DMS153 (cell line): ENCODE measurements around the gene CUX1.
"Not testable (repeated sequence)": the region's sequence is repeated elsewhere in the genome, so short reads cannot be mapped to it uniquely, and the experiment has no call there.

Experiments used
- DNase-seq: peaks from one replicate; lab custom pipeline; 2025; lab: John Stamatoyannopoulos, UW

CUX1 gene

GRCh38 chr7:101869901-101870290 is 52.5 kb downstream of the CUX1 start:
- DNase-seq, result no peak

- peak; percentile 29 for DNase-seq
Observed at GRCh38 chr7:101870361-101871062, 53.1 kb downstream of the CUX1 start.

DNA sequence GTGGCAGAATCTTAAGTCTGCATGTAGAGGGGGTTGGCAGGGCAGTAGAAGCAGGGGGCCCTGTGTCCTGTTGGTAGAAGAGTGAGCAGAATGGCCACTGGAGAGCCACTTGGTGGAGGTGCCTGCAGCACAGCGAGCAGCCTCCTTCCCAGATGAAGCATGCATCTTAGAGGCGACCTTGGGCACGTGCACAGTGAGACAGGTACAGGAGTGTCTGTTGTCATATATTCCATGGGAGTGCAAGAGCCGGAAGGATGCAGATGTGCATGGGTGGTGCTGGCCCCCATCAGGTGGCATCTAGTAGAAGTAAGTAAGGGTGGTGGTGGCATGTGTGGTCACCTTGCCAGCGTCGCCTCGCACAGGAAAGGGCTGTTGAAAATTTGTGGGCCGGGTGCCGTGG is 53.9 kb downstream of the CUX1 start:
- no peak for DNase-seq

DNA sequence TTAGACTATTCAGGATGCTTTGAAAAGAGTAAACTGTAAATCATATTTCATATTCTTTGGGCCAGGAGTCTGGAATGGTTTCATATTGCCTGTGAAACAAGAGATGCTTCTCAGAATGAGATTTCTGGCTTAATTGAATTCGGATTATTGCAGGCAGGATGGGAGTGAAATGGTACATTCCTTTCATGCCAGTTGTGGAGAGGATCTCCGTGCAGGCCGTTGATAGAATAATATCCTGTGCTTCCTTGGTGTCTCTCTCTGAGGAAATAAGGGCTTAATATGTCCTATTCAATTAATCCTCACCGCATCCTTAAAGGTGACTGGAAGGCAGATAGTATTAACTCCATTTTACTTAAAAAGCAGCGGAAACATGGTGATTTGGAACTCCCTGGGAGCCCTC is 56.6 kb downstream of the CUX1 start:
- no peak for DNase-seq

GRCh38 chr7:101875283-101875846 is 57.9 kb downstream of the CUX1 start:
- DNase-seq, result no peak

- no peak for DNase-seq
Observed at GRCh38 chr7:101877882-101878591, 60.6 kb downstream of the CUX1 start.

- DNase-seq, result no peak
Observed at GRCh38 chr7:101878938-101879337, 61.5 kb downstream of the CUX1 start.

DNA sequence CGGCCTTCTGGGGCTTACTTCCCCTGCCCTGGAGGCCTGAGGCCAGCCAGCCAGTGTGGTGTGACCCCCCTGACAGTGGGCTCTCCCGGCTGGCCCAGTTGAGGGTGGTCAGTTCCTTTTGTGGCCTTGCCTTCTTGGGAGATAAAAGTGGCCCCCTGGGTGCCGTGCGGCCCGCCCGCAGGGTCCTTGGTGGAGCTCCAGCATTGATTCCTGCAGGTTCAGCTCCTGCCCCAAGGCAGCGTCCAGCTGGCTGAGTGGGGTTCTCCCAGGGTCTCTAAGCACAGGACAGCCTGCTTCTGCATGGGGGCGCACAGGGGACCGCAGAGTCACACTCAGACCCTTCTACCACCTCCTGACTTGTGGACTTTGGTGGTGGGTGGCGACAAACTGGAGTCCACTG is 62.1 kb downstream of the CUX1 start:
- DNase-seq, result no peak

- no peak for DNase-seq
Observed at GRCh38 chr7:101880282-101881054, 63.0 kb downstream of the CUX1 start.

- DNase-seq, result no peak
Observed at GRCh38 chr7:101882005-101882421, 64.6 kb downstream of the CUX1 start.

- DNase-seq, result peak; percentile 87
Observed at GRCh38 chr7:101882595-101883564, 65.5 kb downstream of the CUX1 start.

DNA sequence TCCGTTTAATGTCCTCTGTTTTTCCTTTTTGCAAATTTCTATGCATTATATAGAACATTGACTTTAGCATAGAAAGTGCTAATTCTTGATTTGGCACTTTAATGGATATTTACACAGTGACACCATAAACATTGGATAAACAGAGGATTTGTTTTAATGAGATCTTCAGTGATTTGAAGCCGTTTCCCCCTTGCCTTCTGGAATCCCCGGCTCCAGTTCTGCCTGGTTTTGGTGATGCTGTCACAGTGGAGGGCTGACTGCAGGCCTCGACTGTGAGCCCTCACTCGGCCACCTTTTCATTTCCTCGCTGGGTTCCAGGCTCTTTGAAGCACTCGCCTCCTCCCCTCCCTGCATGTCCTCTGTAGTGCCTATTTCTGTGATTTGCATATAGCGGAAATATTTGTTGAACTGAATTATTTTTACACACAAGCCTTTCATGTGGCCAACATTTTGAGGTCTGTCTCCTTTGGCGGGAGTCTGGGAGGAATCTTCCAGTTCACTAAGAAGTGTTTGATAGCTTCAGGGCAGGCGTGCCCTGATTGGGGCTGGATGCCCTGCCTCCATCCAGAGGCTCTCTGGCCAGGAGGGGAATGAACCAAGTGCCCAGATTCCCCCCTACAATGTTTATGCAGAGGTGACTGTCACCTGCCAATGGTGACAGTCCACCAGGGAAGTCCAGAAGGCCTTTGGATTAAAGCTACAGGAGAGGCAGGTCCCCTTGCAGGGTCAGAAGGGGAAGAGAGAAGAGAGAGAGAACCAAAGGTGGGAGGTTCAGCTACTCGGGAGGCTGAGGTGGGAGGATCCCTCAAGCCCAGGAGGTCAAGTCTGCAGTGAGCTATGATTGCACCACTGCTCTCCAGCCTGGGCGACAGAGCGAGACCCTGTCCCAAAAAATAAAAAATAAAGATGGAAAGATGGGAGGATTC is 67.5 kb downstream of the CUX1 start:
- DNase-seq, result no peak

DNA sequence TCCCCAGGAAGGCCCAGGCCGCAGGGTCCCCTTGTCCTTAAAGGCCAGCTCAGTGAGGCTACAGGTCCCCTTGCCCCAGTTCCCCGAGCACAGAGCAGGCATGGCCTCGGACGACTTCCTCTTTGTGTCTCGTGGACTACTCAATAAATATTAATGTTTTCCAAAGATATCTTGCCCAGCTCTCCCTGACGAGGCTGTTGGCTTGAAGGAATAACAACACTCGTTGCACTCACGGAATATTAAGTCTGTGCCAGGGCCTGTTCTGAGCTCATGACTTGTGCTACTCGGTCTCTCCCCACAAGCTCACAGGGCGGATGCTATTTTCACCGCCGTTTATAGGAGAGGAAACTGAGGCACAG is 68.2 kb downstream of the CUX1 start:
- no peak for DNase-seq

- DNase-seq, result not testable (repeated sequence)
Observed at GRCh38 chr7:101887352-101887751, 69.9 kb downstream of the CUX1 start.

GRCh38 chr7:101888564-101888963 is 71.1 kb downstream of the CUX1 start:
- not testable (repeated sequence) for DNase-seq

GRCh38 chr7:101890749-101891523 is 73.5 kb downstream of the CUX1 start:
- DNase-seq, result no peak

DNA sequence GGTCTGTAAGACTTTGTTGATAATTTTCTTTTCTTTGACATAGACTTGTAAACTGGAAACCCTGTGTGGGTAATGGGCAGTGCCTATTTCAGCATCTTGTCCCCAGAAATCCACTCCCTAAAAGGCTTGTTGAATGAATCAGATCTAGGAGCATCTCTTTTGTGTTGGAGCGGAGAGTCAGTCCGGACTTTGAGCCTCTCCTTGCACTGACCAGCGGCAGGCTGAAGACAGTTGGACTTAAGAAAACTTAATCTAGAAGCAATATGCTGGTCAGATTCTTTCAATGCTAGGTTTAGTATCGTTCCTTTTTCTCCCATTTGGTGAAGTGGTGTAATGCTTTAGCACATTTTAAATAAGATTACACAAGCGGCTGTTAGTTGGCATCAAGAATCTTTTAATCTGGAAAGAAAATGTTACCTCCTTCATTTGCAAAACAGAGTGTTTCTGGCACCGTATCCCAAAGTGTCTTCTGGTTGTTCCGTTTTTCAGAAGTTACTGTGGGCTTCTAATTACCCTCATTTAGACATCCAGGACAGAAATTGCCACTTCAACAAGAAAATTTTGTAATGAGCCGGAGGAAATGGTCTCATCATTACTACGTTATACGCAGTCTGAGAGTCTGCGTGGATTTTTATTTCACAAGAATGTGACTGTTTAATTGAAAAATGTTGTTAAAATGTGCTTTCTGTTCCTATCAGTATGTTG is 74.7 kb downstream of the CUX1 start:
- DNase-seq, result no peak

GRCh38 chr7:101893341-101894082 is 76.1 kb downstream of the CUX1 start:
- DNase-seq, result no peak
